Prostate gland (tissue), 2 donors: Measurements from ENCODE around the gene PGAP6. TPM values are rescaled to one million over a fixed set of nuclear protein-coding genes. Genes with fewer than 3 reads are reported as not detected.
A peak's percentile ranks its signal among the peaks of the same experiment; 100 is the strongest.
"Not testable (repeated sequence)": the region's sequence is repeated elsewhere in the genome, so short reads cannot be mapped to it uniquely, and the experiment has no call there.

Experiments used
- DNase-seq: peaks from one replicate; pipeline ENCODE4 v3.0.0-alpha.2; 2019; ENCODE audit warnings: low spot score
- H3K27ac ChIP-seq, 2 donors: fragments of 200-600 bp; sonication (generic); 2 replicates each; pipeline ENCODE4 v1.5.1; 2017 to 2019
- H3K27me3 ChIP-seq: fragments of 200-600 bp; sonication (generic); replicated peaks from 2 replicates; pipeline ENCODE4 v1.5.1; 2019; ENCODE audit not compliant: insufficient read depth
- H3K36me3 ChIP-seq, 2 donors: fragments of 200-600 bp; sonication (generic); 1 replicate in 1 of 2; 2 replicates in 1 of 2; pipeline versions ENCODE4 v1.5.1 to v1.8.1; 2017 to 2019
- H3K4me1 ChIP-seq: fragments of 200-600 bp; sonication (generic); replicated peaks from 2 replicates; pipeline ENCODE4 v1.5.1; 2019
- H3K4me3 ChIP-seq, 2 donors: fragments of 200-600 bp; sonication (generic); 2 replicates each; pipeline ENCODE4 v1.5.1; 2017 to 2019
- H3K9me3 ChIP-seq: fragments of 200-600 bp; sonication (generic); 2 replicates; pipeline ENCODE4 v1.5.1; 2017
- POLR2A ChIP-seq: fragments of 450-650 bp; IDR thresholded peaks from one replicate; pipeline ENCODE4 v1.6.1; 2016; ENCODE audit warnings: antibody characterized with exemption, mild to moderate bottlenecking
- POLR2AphosphoS5 ChIP-seq: sonication (generic); formaldehyde crosslinking; IDR thresholded peaks from one replicate; pipeline ENCODE4 v1.6.1; 2017; ENCODE audit warnings: antibody characterized with exemption
- WGBS: methylation state at CpG from one replicate; pipeline ENCODE4 v1.1.5; 2018; 5-methylcytosine and 5-hydroxymethylcytosine counted together
- intact Hi-C: fragments of 100-400 bp; cut with DNase I; formaldehyde crosslinking; loops from one replicate; pipeline ENCODE4 v1.14.2; 2022
- total RNA-seq, 2 donors: library from RNA; depleted of rRNA; stranded (reverse); fragments of >200 nt; gene quantifications; one replicate each; pipeline ENCODE4 v1.1.0, GENCODE V29; 2016
- TF ChIP-seq, protein P1 (sequence below), 4 experiments: fragments of 200-600 bp in 2 of 4; fragments of 450-650 bp in 2 of 4; sonication (generic) in 2 of 4; IDR thresholded peaks; 1 replicate in 3 of 4; 2 replicates in 1 of 4; pipeline ENCODE4 v1.5.1; 2016 to 2019; ENCODE audit warnings: antibody characterized with exemption in 4 of 4, mild to moderate bottlenecking in 2 of 4, moderate library complexity in 2 of 4

The PGAP6 gene
- total RNA-seq, 2 donors from 2014 or later, result 36.8 to 207 TPM

GRCh38 chr16:389352-389751, 7.6 kb upstream of the PGAP6 start:
- Histone ChIP-seq H3K4me1 (no peaks in the 10 kb centered on the region), H3K36me3 (no peaks in the 10 kb centered on the region), H3K9me3 (no peaks in the 10 kb centered on the region), H3K27me3 (no peaks in the 10 kb centered on the region), H3K4me3 (no peak overlapping the region), H3K27ac (peak overlapping the region; percentile 78 to 83)
- intact Hi-C loops, result no loop called here
- no peak for DNase-seq
- 91% methylated on average over 10 of the region's 10 CpGs for WGBS
- TF ChIP-seq, protein P1, sequence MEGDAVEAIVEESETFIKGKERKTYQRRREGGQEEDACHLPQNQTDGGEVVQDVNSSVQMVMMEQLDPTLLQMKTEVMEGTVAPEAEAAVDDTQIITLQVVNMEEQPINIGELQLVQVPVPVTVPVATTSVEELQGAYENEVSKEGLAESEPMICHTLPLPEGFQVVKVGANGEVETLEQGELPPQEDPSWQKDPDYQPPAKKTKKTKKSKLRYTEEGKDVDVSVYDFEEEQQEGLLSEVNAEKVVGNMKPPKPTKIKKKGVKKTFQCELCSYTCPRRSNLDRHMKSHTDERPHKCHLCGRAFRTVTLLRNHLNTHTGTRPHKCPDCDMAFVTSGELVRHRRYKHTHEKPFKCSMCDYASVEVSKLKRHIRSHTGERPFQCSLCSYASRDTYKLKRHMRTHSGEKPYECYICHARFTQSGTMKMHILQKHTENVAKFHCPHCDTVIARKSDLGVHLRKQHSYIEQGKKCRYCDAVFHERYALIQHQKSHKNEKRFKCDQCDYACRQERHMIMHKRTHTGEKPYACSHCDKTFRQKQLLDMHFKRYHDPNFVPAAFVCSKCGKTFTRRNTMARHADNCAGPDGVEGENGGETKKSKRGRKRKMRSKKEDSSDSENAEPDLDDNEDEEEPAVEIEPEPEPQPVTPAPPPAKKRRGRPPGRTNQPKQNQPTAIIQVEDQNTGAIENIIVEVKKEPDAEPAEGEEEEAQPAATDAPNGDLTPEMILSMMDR (IDR thresholded peaks at IDR 0.05), result no peak
- TF ChIP-seq POLR2A (no peak), POLR2AphosphoS5 (no peak)

GRCh38 chr16:387761-388666, 6.2 kb upstream of the PGAP6 start:
- H3K27me3 ChIP-seq, H3K4me1 ChIP-seq, H3K4me3 ChIP-seq, intact Hi-C loops, H3K36me3 ChIP-seq, H3K9me3 ChIP-seq: not testable (repeated sequence)
- TF ChIP-seq POLR2AphosphoS5, result peak; percentile 76
- 15% methylated on average over 20 of the region's 20 CpGs for WGBS
- DNase-seq, result peak; percentile 58
- H3K27ac ChIP-seq, result peak overlapping the region; percentile 78 to 83

GRCh38 chr16:386641-387156, 4.9 kb upstream of the PGAP6 start:
- H3K9me3 ChIP-seq, result no peaks in the 10 kb centered on the region
- peak overlapping the region; percentile 78 to 83 for H3K27ac ChIP-seq
- WGBS, result 35% methylated on average over 19 of the region's 19 CpGs
- TF ChIP-seq, protein P1 (IDR thresholded peaks at IDR 0.05), result peak in 1 of 4 experiments; percentile 6
- no peak for TF ChIP-seq POLR2A
- peak; percentile 19 for TF ChIP-seq POLR2AphosphoS5
- H3K36me3 ChIP-seq, result no peaks in the 10 kb centered on the region
- no peaks in the 10 kb centered on the region for H3K27me3 ChIP-seq
- no peak overlapping the region for H3K4me3 ChIP-seq
- no peaks in the 10 kb centered on the region for H3K4me1 ChIP-seq
- intact Hi-C loops, result no loop called here
- DNase-seq, result no peak

- Histone ChIP-seq H3K36me3 (no peaks in the 10 kb centered on the region), H3K4me3 (peak overlapping the region; percentile 72 to 92), H3K9me3 (no peaks in the 10 kb centered on the region), H3K4me1 (peaks cover 14% of the 10 kb centered on the region), H3K27me3 (no peaks in the 10 kb centered on the region), H3K27ac (peak overlapping the region; percentile 86 to 97)
- 29% methylated on average over 33 of the region's 33 CpGs for WGBS
- intact Hi-C loops, result no loop called here
- peak; percentile 76 for DNase-seq
- peak; percentile 79 for TF ChIP-seq POLR2AphosphoS5
- TF ChIP-seq, protein P1 (IDR thresholded peaks at IDR 0.05), result no peak
- peak; percentile 69 for TF ChIP-seq POLR2A
Observed at GRCh38 chr16:383326-384051, 1.7 kb upstream of the PGAP6 start.
